ENCODE results near the gene OLIG2. TPM values are rescaled to one million over a fixed set of nuclear protein-coding genes. Genes with fewer than 3 reads are reported as not detected.
A peak's percentile ranks its signal among the peaks of the same experiment; 100 is the strongest.

Gene OLIG2
- total RNA-seq, 1 donor from 2014 or later: not detected

- no peak for TF ChIP-seq CTCF (IDR thresholded peaks at IDR 0.05; ENCODE audit: borderline replicate concordance)
- Histone ChIP-seq H3K9me3 (replicated peaks) (no peaks in the 10 kb centered on the region), H3K36me3 (no peaks in the 10 kb centered on the region), H3K27ac (replicated peaks) (no peak overlapping the region), H3K4me3 (no peak overlapping the region), H3K4me1 (no peaks in the 10 kb centered on the region), H3K27me3 (ENCODE audit: low read depth) (peaks cover 72% of the 10 kb centered on the region)
- intact Hi-C loops (cut with micrococcal nuclease): no loop called here
- DNase-seq: no peak
Observed at GRCh38 chr21:32981096-32981495, 44.6 kb upstream of the OLIG2 start.

- intact Hi-C loops (cut with micrococcal nuclease): no loop called here
- no peak for TF ChIP-seq CTCF (IDR thresholded peaks at IDR 0.05; ENCODE audit: borderline replicate concordance)
- peaks cover 10% of the 10 kb centered on the region for H3K9me3 ChIP-seq (replicated peaks)
- no peak overlapping the region for H3K27ac ChIP-seq (replicated peaks)
- no peaks in the 10 kb centered on the region for H3K4me1 ChIP-seq
- H3K27me3 ChIP-seq (ENCODE audit: low read depth): peaks cover 58% of the 10 kb centered on the region
- no peaks in the 10 kb centered on the region for H3K36me3 ChIP-seq
- DNase-seq: no peak
- H3K4me3 ChIP-seq: no peak overlapping the region
Observed at GRCh38 chr21:32990666-32991065, 35.1 kb upstream of the OLIG2 start.

GRCh38 chr21:32991361-32991760, 34.4 kb upstream of the OLIG2 start:
- intact Hi-C loops (cut with micrococcal nuclease): no loop called here
- Histone ChIP-seq H3K4me3 (no peak overlapping the region), H3K27me3 (ENCODE audit: low read depth) (peaks cover 58% of the 10 kb centered on the region), H3K9me3 (replicated peaks) (peaks cover 10% of the 10 kb centered on the region), H3K36me3 (no peaks in the 10 kb centered on the region), H3K27ac (replicated peaks) (no peak overlapping the region), H3K4me1 (no peaks in the 10 kb centered on the region)
- DNase-seq: no peak
- no peak for TF ChIP-seq CTCF (IDR thresholded peaks at IDR 0.05; ENCODE audit: borderline replicate concordance)

- intact Hi-C loops (cut with micrococcal nuclease): no loop called here
- DNase-seq: no peak
Observed at GRCh38 chr21:32993894-32994293, 31.8 kb upstream of the OLIG2 start.

GRCh38 chr21:32994305-32994704, 31.4 kb upstream of the OLIG2 start:
- TF ChIP-seq CTCF (IDR thresholded peaks at IDR 0.05; ENCODE audit: borderline replicate concordance): peak; percentile 54
- intact Hi-C loops (cut with micrococcal nuclease): no loop called here
- no peaks in the 10 kb centered on the region for H3K9me3 ChIP-seq (replicated peaks)
- H3K27ac ChIP-seq (replicated peaks): no peak overlapping the region
- H3K36me3 ChIP-seq: no peaks in the 10 kb centered on the region
- no peak for DNase-seq
- no peaks in the 10 kb centered on the region for H3K4me1 ChIP-seq
- peaks cover 47% of the 10 kb centered on the region for H3K27me3 ChIP-seq (ENCODE audit: low read depth)
- H3K4me3 ChIP-seq: no peak overlapping the region

More at GRCh38 chr21:32993894-32994293, 31.8 kb upstream of the OLIG2 start:
- peaks cover 51% of the 10 kb centered on the region for H3K27me3 ChIP-seq (ENCODE audit: low read depth)
- H3K4me1 ChIP-seq: no peaks in the 10 kb centered on the region
- no peak overlapping the region for H3K27ac ChIP-seq (replicated peaks)
- no peak overlapping the region for H3K4me3 ChIP-seq
- H3K36me3 ChIP-seq: no peaks in the 10 kb centered on the region
- no peaks in the 10 kb centered on the region for H3K9me3 ChIP-seq (replicated peaks)
- TF ChIP-seq CTCF (IDR thresholded peaks at IDR 0.05; ENCODE audit: borderline replicate concordance): no peak

- H3K36me3 ChIP-seq: no peaks in the 10 kb centered on the region
- no peak overlapping the region for H3K27ac ChIP-seq (replicated peaks)
- intact Hi-C loops (cut with micrococcal nuclease): no loop called here
- peaks cover 58% of the 10 kb centered on the region for H3K27me3 ChIP-seq (ENCODE audit: low read depth)
- H3K4me3 ChIP-seq: no peak overlapping the region
- H3K4me1 ChIP-seq: no peaks in the 10 kb centered on the region
- no peaks in the 10 kb centered on the region for H3K9me3 ChIP-seq (replicated peaks)
- no peak for DNase-seq
- no peak for TF ChIP-seq CTCF (IDR thresholded peaks at IDR 0.05; ENCODE audit: borderline replicate concordance)
Observed at GRCh38 chr21:33007747-33008146, 18.0 kb upstream of the OLIG2 start.
